Esophagus squamous epithelium (tissue), 5 donors: ENCODE results near the gene TWIST2. TPM values are rescaled to one million over a fixed set of nuclear protein-coding genes. Genes with fewer than 3 reads are reported as not detected.

Experiments used
- DNase-seq: peaks from one replicate; lab custom pipeline; 2025; lab: John Stamatoyannopoulos, UW
- H3K27ac ChIP-seq, 4 donors: fragments of 200-600 bp; sonication (generic); one replicate each; pipeline ENCODE4 v1.5.1; 2016 to 2019; ENCODE audit warnings: mild to moderate bottlenecking in 1 of 4
- H3K27me3 ChIP-seq, 4 donors: fragments of 200-600 bp; sonication (generic); 1 replicate in 3 of 4; 2 replicates in 1 of 4; pipeline versions ENCODE4 v1.5.1 to v1.6.0; 2017 to 2021; ENCODE audit warnings: antibody characterized with exemption in 1 of 4
- H3K36me3 ChIP-seq, 3 donors: fragments of 200-600 bp; sonication (generic); one replicate each; pipeline ENCODE4 v1.5.1; 2016 to 2019
- H3K4me1 ChIP-seq, 3 donors: fragments of 200-600 bp; sonication (generic); one replicate each; pipeline ENCODE4 v1.5.1; 2017 to 2019
- H3K4me3 ChIP-seq, 4 donors: fragments of 200-600 bp; sonication (generic); 1 replicate in 3 of 4; 2 replicates in 1 of 4; pipeline ENCODE4 v1.5.1; 2016 to 2019; ENCODE audit warnings: mild to moderate bottlenecking in 2 of 4, moderate library complexity in 1 of 4
- H3K9me3 ChIP-seq, 3 donors: fragments of 200-600 bp; sonication (generic); one replicate each; pipeline ENCODE4 v1.5.1; 2016 to 2019
- POLR2A ChIP-seq, 4 donors: fragments of 450-650 bp; IDR thresholded peaks; one replicate each; pipeline ENCODE4 v1.6.1; 2017; ENCODE audit warnings: antibody characterized with exemption in 4 of 4, mild to moderate bottlenecking in 4 of 4, moderate library complexity in 3 of 4
- WGBS, 2 donors: methylation state at CpG; one replicate each; pipeline ENCODE4 v1.1.5; 2018; 5-methylcytosine and 5-hydroxymethylcytosine counted together
- intact Hi-C: fragments of 100-400 bp; cut with DNase I; formaldehyde crosslinking; loops from one replicate; pipeline ENCODE4 v1.15.0; 2022
- total RNA-seq, 4 donors: library from RNA; depleted of rRNA; stranded (reverse); fragments of >200 nt; gene quantifications; one replicate each; pipeline ENCODE4 v1.1.0, GENCODE V29; 2016
- TF ChIP-seq, protein P1 (sequence below), 6 experiments: fragments of 450-650 bp in 4 of 6; fragments of 200-600 bp in 2 of 6; sonication (generic) in 2 of 6; IDR thresholded peaks; one replicate each; pipeline ENCODE4 v1.5.1; 2016 to 2019; ENCODE audit warnings: antibody characterized with exemption in 6 of 6, mild to moderate bottlenecking in 4 of 6, moderate library complexity in 4 of 6
- donor health status: DM: yes; HTN: yes; CAD: no.

TWIST2 gene
- total RNA-seq, 4 donors from 2014 or later = 3.1 to 33.0 (median 4.9) TPM

DNA sequence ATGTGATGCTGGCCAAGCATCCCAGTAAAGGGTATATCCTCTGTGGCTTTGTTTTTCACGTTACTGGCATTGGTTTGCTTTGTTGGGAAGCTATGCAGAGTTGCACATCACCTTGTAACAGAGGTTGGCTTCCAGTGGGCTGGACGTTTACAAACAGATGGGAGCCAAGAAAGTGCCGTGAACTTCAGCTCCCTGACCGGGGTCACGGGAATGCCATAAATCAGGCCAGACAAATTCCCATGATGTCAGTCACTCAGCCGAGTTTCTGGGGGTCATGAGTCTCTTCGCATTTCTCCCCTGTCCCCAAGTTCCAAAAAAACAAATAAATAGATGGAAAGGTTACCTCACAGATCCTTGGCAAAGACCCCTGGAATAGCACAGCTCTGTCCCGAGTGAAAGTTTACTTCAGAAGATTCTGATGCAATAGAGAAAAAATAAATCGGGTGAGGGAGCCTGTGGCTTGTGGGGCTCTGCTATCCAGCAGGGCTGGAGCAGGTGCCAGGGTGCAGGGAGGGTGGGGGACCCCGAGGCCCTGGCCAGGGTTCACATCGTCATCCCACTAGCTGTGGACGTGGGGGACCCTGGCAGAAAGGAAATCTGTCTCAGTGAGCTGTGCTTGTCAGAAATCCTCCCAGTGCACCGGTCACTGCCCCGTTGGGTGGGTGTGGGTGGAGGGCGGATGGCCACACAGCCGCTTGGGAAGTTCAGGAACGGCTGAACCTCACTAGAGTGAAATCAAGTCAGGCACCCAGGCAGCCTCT, 27.8 kb downstream of the TWIST2 start:
- peaks cover 0 to 6% (median 0%) of the 10 kb centered on the region in 4 donors for H3K27me3 ChIP-seq
- no peaks in the 10 kb centered on the region for H3K9me3 ChIP-seq
- WGBS, 2 donors = 59 to 65% methylated on average over 13 to 14 of the region's 17 CpGs
- H3K4me1 ChIP-seq = peaks cover 0 to 14% (median 7%) of the 10 kb centered on the region in 3 donors
- TF ChIP-seq POLR2A (IDR thresholded peaks at IDR 0.05) = no peak
- TF ChIP-seq, protein P1, sequence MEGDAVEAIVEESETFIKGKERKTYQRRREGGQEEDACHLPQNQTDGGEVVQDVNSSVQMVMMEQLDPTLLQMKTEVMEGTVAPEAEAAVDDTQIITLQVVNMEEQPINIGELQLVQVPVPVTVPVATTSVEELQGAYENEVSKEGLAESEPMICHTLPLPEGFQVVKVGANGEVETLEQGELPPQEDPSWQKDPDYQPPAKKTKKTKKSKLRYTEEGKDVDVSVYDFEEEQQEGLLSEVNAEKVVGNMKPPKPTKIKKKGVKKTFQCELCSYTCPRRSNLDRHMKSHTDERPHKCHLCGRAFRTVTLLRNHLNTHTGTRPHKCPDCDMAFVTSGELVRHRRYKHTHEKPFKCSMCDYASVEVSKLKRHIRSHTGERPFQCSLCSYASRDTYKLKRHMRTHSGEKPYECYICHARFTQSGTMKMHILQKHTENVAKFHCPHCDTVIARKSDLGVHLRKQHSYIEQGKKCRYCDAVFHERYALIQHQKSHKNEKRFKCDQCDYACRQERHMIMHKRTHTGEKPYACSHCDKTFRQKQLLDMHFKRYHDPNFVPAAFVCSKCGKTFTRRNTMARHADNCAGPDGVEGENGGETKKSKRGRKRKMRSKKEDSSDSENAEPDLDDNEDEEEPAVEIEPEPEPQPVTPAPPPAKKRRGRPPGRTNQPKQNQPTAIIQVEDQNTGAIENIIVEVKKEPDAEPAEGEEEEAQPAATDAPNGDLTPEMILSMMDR (IDR thresholded peaks at IDR 0.05) = no peak
- intact Hi-C loops = no loop called here
- H3K36me3 ChIP-seq = no peaks in the 10 kb centered on the region
- no peak for DNase-seq
- H3K4me3 ChIP-seq = no peak overlapping the region
- H3K27ac ChIP-seq = peak overlapping the region in 3 of 4 donors; percentile 9 to 65 (median 57)

DNA sequence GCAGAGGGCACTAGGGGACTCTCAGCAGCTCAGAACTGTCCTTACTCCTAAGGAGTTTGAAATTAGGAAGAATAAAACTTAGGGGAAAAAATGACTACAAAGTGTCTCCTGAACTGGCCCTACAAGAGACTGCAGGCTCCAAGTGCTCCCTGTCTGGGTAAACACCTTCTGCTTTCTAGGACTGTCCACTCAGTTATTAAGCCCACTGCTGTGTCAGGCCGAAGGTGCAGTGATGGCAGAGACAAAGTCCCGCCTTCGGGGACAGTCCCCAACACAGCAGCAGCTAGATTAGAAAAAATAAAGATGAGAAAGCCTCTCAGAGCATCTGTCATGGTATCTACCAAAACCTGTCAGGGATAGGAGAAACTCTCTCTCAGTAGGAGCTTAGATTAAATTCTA, 28.3 kb downstream of the TWIST2 start:
- no peak for DNase-seq
- H3K36me3 ChIP-seq = no peaks in the 10 kb centered on the region
- H3K4me3 ChIP-seq = no peak overlapping the region
- TF ChIP-seq POLR2A (IDR thresholded peaks at IDR 0.05) = no peak
- TF ChIP-seq, protein P1 (IDR thresholded peaks at IDR 0.05) = no peak
- H3K4me1 ChIP-seq = peaks cover 0 to 14% (median 7%) of the 10 kb centered on the region in 3 donors
- peaks cover 0 to 6% (median 0%) of the 10 kb centered on the region in 4 donors for H3K27me3 ChIP-seq
- intact Hi-C loops = no loop called here
- H3K27ac ChIP-seq = peak overlapping the region in 3 of 4 donors; percentile 9 to 65 (median 57)
- WGBS, 2 donors = 93 to 94% methylated on average over 2 to 3 of the region's 3 CpGs
- no peaks in the 10 kb centered on the region for H3K9me3 ChIP-seq

DNA sequence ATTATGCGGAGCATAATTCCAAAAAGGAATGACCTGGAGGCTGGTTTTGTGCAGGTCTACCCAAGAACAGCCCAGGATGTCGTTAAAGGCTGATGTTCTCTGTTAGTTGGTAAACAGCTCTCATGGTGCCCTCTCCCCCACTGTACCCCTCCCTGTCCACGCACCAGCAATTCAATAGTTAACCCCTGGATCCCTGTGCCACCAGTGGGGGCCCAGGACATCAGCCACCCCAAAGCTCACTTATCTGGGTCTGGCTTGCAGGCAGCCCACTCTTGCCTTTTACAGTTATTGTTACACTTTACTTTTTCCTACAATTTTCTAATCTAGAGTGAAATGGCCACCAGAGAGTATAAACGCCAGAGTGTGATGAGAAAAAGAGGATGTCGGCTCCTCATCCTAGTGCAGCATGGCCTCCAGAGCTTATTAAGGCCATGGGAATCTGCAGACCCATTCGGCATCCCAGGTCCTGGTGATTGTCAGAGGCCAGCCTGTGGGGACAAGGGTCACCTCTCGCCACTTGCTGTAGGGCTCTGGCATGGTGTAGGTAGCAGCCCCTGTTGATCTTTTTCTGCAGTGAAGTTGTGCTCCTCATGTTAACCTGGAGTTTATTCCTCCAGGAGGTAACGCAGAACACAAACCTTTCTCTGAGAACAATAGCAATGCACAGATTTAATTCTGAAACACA, 30.3 kb downstream of the TWIST2 start:
- intact Hi-C loops = no loop called here
- no peak for TF ChIP-seq POLR2A (IDR thresholded peaks at IDR 0.05)
- TF ChIP-seq, protein P1 (IDR thresholded peaks at IDR 0.05) = no peak
- H3K4me3 ChIP-seq = no peak overlapping the region
- no peak for DNase-seq
- WGBS, 2 donors = 78 to 81% methylated on average over 6 to 7 of the region's 8 CpGs
- H3K4me1 ChIP-seq = peaks cover 0 to 30% (median 9%) of the 10 kb centered on the region in 3 donors
- H3K9me3 ChIP-seq = no peaks in the 10 kb centered on the region
- H3K27me3 ChIP-seq = peaks cover 0 to 16% (median 0%) of the 10 kb centered on the region in 4 donors
- H3K27ac ChIP-seq = no peak overlapping the region
- H3K36me3 ChIP-seq = no peaks in the 10 kb centered on the region

DNA sequence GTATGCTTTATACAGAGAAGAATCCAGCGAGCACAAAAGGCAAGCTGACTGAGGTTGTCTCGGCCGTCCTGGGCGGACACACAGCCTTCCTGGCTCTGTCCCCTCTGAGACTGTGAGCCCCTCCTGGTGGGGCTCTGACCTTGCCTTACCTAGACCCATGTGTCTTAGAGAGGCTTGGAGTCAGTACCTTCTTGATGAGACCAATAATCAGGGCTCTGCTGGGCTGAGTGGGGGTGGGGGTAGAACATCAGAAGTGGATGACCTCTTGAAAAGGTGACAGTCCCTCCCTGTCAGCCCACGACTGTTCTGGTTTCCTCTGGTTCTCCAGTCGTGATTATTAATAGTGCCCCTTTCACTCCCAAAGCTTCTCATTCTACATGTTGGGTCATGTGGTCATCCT, 31.2 kb downstream of the TWIST2 start:
- peaks cover 0 to 16% (median 0%) of the 10 kb centered on the region in 4 donors for H3K27me3 ChIP-seq
- no peaks in the 10 kb centered on the region for H3K36me3 ChIP-seq
- no peak overlapping the region for H3K4me3 ChIP-seq
- peaks cover 0 to 33% (median 10%) of the 10 kb centered on the region in 3 donors for H3K4me1 ChIP-seq
- H3K27ac ChIP-seq = no peak overlapping the region
- TF ChIP-seq, protein P1 (IDR thresholded peaks at IDR 0.05) = no peak
- intact Hi-C loops = no loop called here
- DNase-seq = no peak
- H3K9me3 ChIP-seq = no peaks in the 10 kb centered on the region
- WGBS, 2 donors = 67 to 79% methylated on average over 5 to 6 of the region's 6 CpGs
